H1 (cell line): ENCODE data around the gene UBC. TPM values are rescaled to one million over a fixed set of nuclear protein-coding genes. Genes with fewer than 3 reads are reported as not detected.

Experiments used
- ASH2L ChIP-seq: fragments of 200-600, 300-600 bp; sonication (generic); IDR thresholded peaks from one replicate; pipeline ENCODE4 v1.7.1; 2017; ENCODE audit warnings: low read length
- CBX5 ChIP-seq: fragments of 300-800, 300-1000 bp; sonication (generic); IDR thresholded peaks from 2 replicates; pipeline ENCODE4 v1.7.1; 2016; ENCODE audit warnings: antibody characterized with exemption, low read length, low read depth
- CHD1 ChIP-seq: IDR thresholded peaks from 2 replicates; pipeline ENCODE4 v1.6.1; 2012; ENCODE audit warnings: low read depth, low read length, improper control_type of control experiment
- RAD21 ChIP-seq, 2 experiments: IDR thresholded peaks in 1 of 2; conservative IDR thresholded peaks in 1 of 2; 2 replicates each; pipeline ENCODE4 v1.6.1; 2011; ENCODE audit warnings: low read depth in 2 of 2, low read length in 2 of 2, improper control_type of control experiment in 1 of 2, inconsistent platforms in 1 of 2, mild to moderate bottlenecking in 1 of 2, moderate library complexity in 1 of 2
- SP1 ChIP-seq: IDR thresholded peaks from 2 replicates; pipeline ENCODE4 v1.6.1; 2011; ENCODE audit warnings: low read depth, low read length
- polyA plus RNA-seq, 7 experiments: library from polyadenylated mRNA; depleted of rRNA in 3 of 7; stranded (reverse) in 5 of 7; unstranded in 2 of 7; fragments of >200 nt in 5 of 7; fragments of 200-250 nt in 2 of 7; gene quantifications; 1 replicate in 5 of 7; 2 replicates in 1 of 7; 4 replicates in 1 of 7; pipeline versions ENCODE4 v1.2.1 to v1.2.3, GENCODE V29; 2011 to 2013; ENCODE audit warnings: missing spikeins in 2 of 7, mixed read lengths in 2 of 7
- total RNA-seq: library from RNA; stranded (reverse); fragmentation: NEBNext Ultra II Directional; extraction: Animal tissue kit (Norgen Biotek cat#: 25700); gene quantifications from 2 replicates; pipeline ENCODE4 v1.2.1, GENCODE V29; 2021

Gene UBC
- total and polyA plus RNA-seq, 2 of the 8 experiments (the other 6 are each of a cell fraction or from before 2014, with no cell fraction given), result 559 to 749 TPM

DNA sequence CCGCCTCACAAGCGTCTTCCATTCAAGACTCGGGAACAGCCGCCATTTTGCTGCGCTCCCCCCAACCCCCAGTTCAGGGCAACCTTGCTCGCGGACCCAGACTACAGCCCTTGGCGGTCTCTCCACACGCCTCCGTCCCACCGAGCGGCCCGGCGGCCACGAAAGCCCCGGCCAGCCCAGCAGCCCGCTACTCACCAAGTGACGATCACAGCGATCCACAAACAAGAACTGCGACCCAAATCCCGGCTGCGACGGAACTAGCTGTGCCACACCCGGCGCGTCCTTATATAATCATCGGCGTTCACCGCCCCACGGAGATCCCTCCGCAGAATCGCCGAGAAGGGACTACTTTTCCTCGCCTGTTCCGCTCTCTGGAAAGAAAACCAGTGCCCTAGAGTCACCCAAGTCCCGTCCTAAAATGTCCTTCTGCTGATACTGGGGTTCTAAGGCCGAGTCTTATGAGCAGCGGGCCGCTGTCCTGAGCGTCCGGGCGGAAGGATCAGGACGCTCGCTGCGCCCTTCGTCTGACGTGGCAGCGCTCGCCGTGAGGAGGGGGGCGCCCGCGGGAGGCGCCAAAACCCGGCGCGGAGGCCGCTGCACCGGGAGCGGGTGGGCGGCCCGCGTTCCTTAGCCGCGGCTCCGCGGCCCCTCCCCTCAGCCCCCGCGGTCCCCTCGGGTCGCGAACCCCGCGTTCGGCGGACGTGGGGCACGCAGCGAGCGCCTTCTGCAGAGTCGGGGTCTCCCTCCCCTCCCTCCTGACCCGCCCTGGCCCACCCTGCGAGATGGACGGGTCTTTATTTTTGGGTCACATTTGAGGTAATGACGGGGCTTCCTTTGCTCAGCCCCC lies at the start of gene UBC (continued):
- TF ChIP-seq CHD1 (no peak; the same call in 1 of the 2 replicates), ASH2L (peak; percentile 99), CBX5 (no peak), SP1 (peak; percentile 96), RAD21 (IDR thresholded peaks at IDR 0.05 in 1 of 2, conservative IDR thresholded peaks at IDR 0.05 in 1 of 2; ENCODE audit: low read depth in 2 of 2, low read length in 2 of 2) (0 out of 4 replicates have a peak, but pooled peaks of 1 of the 2 experiments have one; percentile 3)
- TF ChIP-seq, all 59 proteins: peak for 34
